H1 (cell line): ENCODE data around the gene ZFP82. TPM values are rescaled to one million over a fixed set of nuclear protein-coding genes. Genes with fewer than 3 reads are reported as not detected.

Experiments
- CTCF ChIA-PET: fragments of 300-600 bp; sonication (Branson Sonifier 250); formaldehyde crosslinking; loops from one replicate; lab custom pipeline; 2021; ENCODE audit not compliant: partially characterized antibody; lab: Charles Lee
- POLR2A ChIA-PET: fragments of 300-600 bp; sonication (Branson Sonifier 250); formaldehyde crosslinking; loops from one replicate; lab custom pipeline; 2021; ENCODE audit warnings: inconsistent platforms; ENCODE audit not compliant: partially characterized antibody; lab: Charles Lee
- DNase-seq, 2 experiments: peaks; one replicate each; pipeline versions ENCODE4 v3.0.0 to v3.0.0-alpha.2; 2010 to 2022; ENCODE audit warnings: low spot score in 2 of 2, low read depth in 1 of 2, mixed read lengths in 1 of 2
- FAIRE-seq: peaks from 2 replicates; lab custom pipeline; 2011; peaks lifted over from hg19 to GRCh38; lab: Jason Lieb, UNC
- H2AFZ ChIP-seq: 2 replicates; pipeline ENCODE4 v1.8.1; 2012; ENCODE audit warnings: low read length, inconsistent platforms
- H2AK5ac ChIP-seq: 2 replicates; pipeline ENCODE4 v1.6.1; 2013; ENCODE audit warnings: low read depth, low read length
- H2BK120ac ChIP-seq: replicated peaks from 2 replicates; pipeline ENCODE3; 2013; ENCODE audit warnings: low read depth, low read length, inconsistent platforms
- H2BK12ac ChIP-seq: 2 replicates; pipeline ENCODE4 v1.6.1; 2013; ENCODE audit warnings: low read depth, low read length
- H2BK15ac ChIP-seq: 2 replicates; pipeline ENCODE4 v1.6.1; 2013; ENCODE audit warnings: low read length
- H2BK20ac ChIP-seq: 2 replicates; pipeline ENCODE4 v1.6.1; 2013; ENCODE audit warnings: low read length
- H2BK5ac ChIP-seq: 2 replicates; pipeline ENCODE4 v1.6.1; 2013; ENCODE audit warnings: low read depth, low read length
- H3K14ac ChIP-seq: 2 replicates; pipeline ENCODE4 v1.6.1; 2013; ENCODE audit warnings: inconsistent platforms; ENCODE audit not compliant: insufficient read length
- H3K18ac ChIP-seq: 2 replicates; pipeline ENCODE4 v1.6.1; 2013; ENCODE audit warnings: low read length; ENCODE audit errors: extremely low read depth
- H3K23ac ChIP-seq: 2 replicates; pipeline ENCODE4 v1.6.1; 2013; ENCODE audit warnings: inconsistent platforms; ENCODE audit not compliant: insufficient read length
- H3K23me2 ChIP-seq: 2 replicates; pipeline ENCODE4 v1.6.1; 2013; ENCODE audit warnings: low read depth, low read length
- H3K27ac ChIP-seq: 2 replicates; pipeline ENCODE4 v1.6.1; 2011; ENCODE audit warnings: low read depth, low read length, inconsistent platforms
- H3K27me3 ChIP-seq, 4 experiments: replicated peaks in 1 of 4; 1 replicate in 1 of 4; 2 replicates in 3 of 4; pipeline versions ENCODE4 v1.6.1 to v1.8.1; 2011 to 2013; ENCODE audit warnings: low read length in 3 of 4, mild to moderate bottlenecking in 3 of 4, inconsistent platforms in 2 of 4, mixed read lengths in 2 of 4, moderate library complexity in 1 of 4; ENCODE audit not compliant: control insufficient read depth in 3 of 4, insufficient read depth in 3 of 4; ENCODE audit errors: extremely low read depth in 1 of 4
- H3K36me3 ChIP-seq, 4 experiments: 2 replicates each; pipeline versions ENCODE4 v1.6.1 to v1.8.1; 2011 to 2013; ENCODE audit warnings: mild to moderate bottlenecking in 4 of 4, low read length in 3 of 4, moderate library complexity in 2 of 4, control low read depth in 1 of 4, inconsistent platforms in 1 of 4; ENCODE audit not compliant: insufficient read depth in 4 of 4, control insufficient read depth in 2 of 4
- H3K4ac ChIP-seq: replicated peaks from 2 replicates; pipeline ENCODE3; 2013; ENCODE audit warnings: low read length, low read depth, mixed read lengths, inconsistent platforms; ENCODE audit not compliant: insufficient read length
- H3K4me1 ChIP-seq, 4 experiments: replicated peaks in 1 of 4; 1 replicate in 1 of 4; 2 replicates in 3 of 4; pipeline versions ENCODE4 v1.6.1 to v1.8.1; 2011 to 2013; ENCODE audit warnings: low read length in 3 of 4, inconsistent platforms in 2 of 4, mixed read lengths in 1 of 4; ENCODE audit not compliant: insufficient read depth in 4 of 4, control insufficient read depth in 3 of 4
- H3K4me2 ChIP-seq, 2 experiments: 2 replicates each; pipeline versions ENCODE4 v1.6.1 to v1.8.1; 2011 to 2013; ENCODE audit warnings: low read depth in 2 of 2, low read length in 2 of 2, control low read depth in 1 of 2, inconsistent platforms in 1 of 2, mild to moderate bottlenecking in 1 of 2; ENCODE audit not compliant: insufficient read depth in 1 of 2
- H3K4me3 ChIP-seq, 4 experiments: fragments of 200-600, 300-600 bp in 1 of 4; sonication (generic), shearing (Covaris generic), sonication (Bioruptor Twin) in 1 of 4; 2 replicates each; pipeline versions ENCODE4 v1.5.1 to v1.8.1; 2011 to 2016; ENCODE audit warnings: low read length in 4 of 4, low read depth in 3 of 4, control low read depth in 2 of 4, inconsistent platforms in 2 of 4, mild to moderate bottlenecking in 2 of 4, mixed read lengths in 1 of 4, moderate library complexity in 1 of 4; ENCODE audit not compliant: insufficient read depth in 2 of 4; ENCODE audit errors: extremely low read depth in 1 of 4
- H3K56ac ChIP-seq: replicated peaks from 2 replicates; pipeline ENCODE3; 2013; ENCODE audit warnings: low read depth, mild to moderate bottlenecking, mixed read lengths, low read length, inconsistent platforms; ENCODE audit not compliant: insufficient read length
- H3K79me1 ChIP-seq: 2 replicates; pipeline ENCODE4 v1.6.1; 2013; ENCODE audit warnings: low read depth, low read length, control low read depth
- H3K79me2 ChIP-seq, 2 experiments: 2 replicates each; pipeline versions ENCODE4 v1.6.1 to v1.8.1; 2012 to 2013; ENCODE audit warnings: low read length in 2 of 2, mild to moderate bottlenecking in 2 of 2, inconsistent platforms in 1 of 2; ENCODE audit not compliant: insufficient read depth in 2 of 2, control insufficient read depth in 1 of 2
- H3K9ac ChIP-seq, 4 experiments: replicated peaks in 1 of 4; 1 replicate in 1 of 4; 2 replicates in 3 of 4; pipeline versions ENCODE4 v1.6.1 to v1.8.1; 2011 to 2013; ENCODE audit warnings: low read depth in 3 of 4, low read length in 3 of 4, control low read depth in 2 of 4, mild to moderate bottlenecking in 2 of 4, moderate library complexity in 2 of 4, inconsistent platforms in 1 of 4; ENCODE audit errors: extremely low read depth in 1 of 4
- H3K9me3 ChIP-seq, 2 experiments: 2 replicates each; pipeline versions ENCODE4 v1.6.1 to v1.8.1; 2012 to 2013; ENCODE audit warnings: mild to moderate bottlenecking in 2 of 2, moderate library complexity in 2 of 2, control low read depth in 1 of 2, inconsistent platforms in 1 of 2, low read depth in 1 of 2, low read length in 1 of 2, mixed read lengths in 1 of 2; ENCODE audit not compliant: insufficient read depth in 2 of 2
- H4K20me1 ChIP-seq, 2 experiments: replicated peaks in 1 of 2; 2 replicates each; pipeline versions ENCODE3 to v1.8.1; 2011 to 2013; ENCODE audit warnings: inconsistent platforms in 2 of 2, low read length in 2 of 2, mild to moderate bottlenecking in 1 of 2; ENCODE audit not compliant: insufficient read depth in 2 of 2, control insufficient read depth in 1 of 2
- H4K5ac ChIP-seq: 2 replicates; pipeline ENCODE4 v1.6.1; 2013; ENCODE audit warnings: low read length, low read depth, mixed read lengths, inconsistent platforms; ENCODE audit not compliant: insufficient read length
- H4K8ac ChIP-seq: 2 replicates; pipeline ENCODE4 v1.8.0; 2013; ENCODE audit warnings: mild to moderate bottlenecking, moderate library complexity, low read length, inconsistent platforms; ENCODE audit not compliant: insufficient read depth; ENCODE audit errors: extremely low read depth
- H4K91ac ChIP-seq: replicated peaks from 2 replicates; pipeline ENCODE3; 2013; ENCODE audit warnings: low read length, mixed read lengths, inconsistent platforms; ENCODE audit not compliant: insufficient read length
- CBX5 ChIP-seq: fragments of 300-800, 300-1000 bp; sonication (generic); IDR thresholded peaks from 2 replicates; pipeline ENCODE4 v1.7.1; 2016; ENCODE audit warnings: antibody characterized with exemption, low read length, low read depth
- CHD1 ChIP-seq: IDR thresholded peaks from 2 replicates; pipeline ENCODE4 v1.6.1; 2012; ENCODE audit warnings: low read depth, low read length, improper control_type of control experiment
- CTBP2 ChIP-seq: IDR thresholded peaks from 2 replicates; pipeline ENCODE4 v1.7.0; 2011; ENCODE audit warnings: borderline replicate concordance, mild to moderate bottlenecking, moderate library complexity, mixed read lengths, low read length; ENCODE audit not compliant: insufficient read depth, insufficient read length
- EGR1 ChIP-seq: IDR thresholded peaks from 2 replicates; pipeline ENCODE4 v1.6.1; 2011; ENCODE audit warnings: low read depth, low read length, borderline replicate concordance
- HDAC6 ChIP-seq: IDR thresholded peaks from one replicate; pipeline ENCODE4 v1.7.1; 2012; ENCODE audit warnings: low read depth, mild to moderate bottlenecking, inconsistent platforms, low read length, moderate library complexity
- KDM4A ChIP-seq: IDR thresholded peaks from one replicate; pipeline ENCODE4 v1.7.1; 2012; ENCODE audit warnings: low read depth, mild to moderate bottlenecking, moderate library complexity, low read length, inconsistent platforms; ENCODE audit not compliant: severe bottlenecking
- RBBP5 ChIP-seq: IDR thresholded peaks from 2 replicates; pipeline ENCODE4 v1.7.1; 2012; ENCODE audit warnings: low read depth, mild to moderate bottlenecking, inconsistent platforms, low read length, moderate library complexity, borderline replicate concordance
- RNF2 ChIP-seq: fragments of 200-900, 300-1000 bp; sonication (generic); IDR thresholded peaks from 2 replicates; pipeline ENCODE4 v1.7.1; 2016; ENCODE audit warnings: borderline replicate concordance, low read depth, mild to moderate bottlenecking, antibody characterized with exemption, low read length; ENCODE audit not compliant: poor library complexity, severe bottlenecking; ENCODE audit errors: missing control alignments
- RXRA ChIP-seq: IDR thresholded peaks from 2 replicates; pipeline ENCODE4 v1.6.1; 2011; ENCODE audit warnings: low read depth, mild to moderate bottlenecking, low read length, moderate library complexity; ENCODE audit not compliant: insufficient read depth
- SIX5 ChIP-seq: IDR thresholded peaks from 2 replicates; pipeline ENCODE4 v1.6.1; 2011; ENCODE audit warnings: mild to moderate bottlenecking, low read depth, low read length
- SP2 ChIP-seq: IDR thresholded peaks from 2 replicates; pipeline ENCODE4 v1.6.1; 2012; ENCODE audit warnings: mild to moderate bottlenecking, low read length, inconsistent platforms
- SP4 ChIP-seq: IDR thresholded peaks from 2 replicates; pipeline ENCODE4 v1.6.1; 2012; ENCODE audit warnings: low read length, inconsistent platforms
- TAF7 ChIP-seq: optimal IDR thresholded peaks from 2 replicates; pipeline ENCODE3; 2011; ENCODE audit warnings: low read depth, mild to moderate bottlenecking, inconsistent platforms, low read length, moderate library complexity, borderline replicate concordance
- WGBS, 2 experiments: shearing (Covaris generic) in 1 of 2; methylation state at CpG; one replicate each; pipeline versions ENCODE4 v1.1.6 to v1.1.7; 2013 to 2015; ENCODE audit warnings: low lambda C conversion rate in 2 of 2, mixed read lengths in 2 of 2, inconsistent platforms in 1 of 2, low coverage in 1 of 2, missing lambda C conversion rate in 1 of 2; ENCODE audit not compliant: insufficient replicate concordance in 2 of 2, insufficient coverage in 1 of 2, insufficient read length in 1 of 2; ENCODE audit errors: extremely low coverage in 1 of 2, missing lambda C conversion rate in 1 of 2; 5-methylcytosine and 5-hydroxymethylcytosine counted together
- polyA plus RNA-seq, 7 experiments: library from polyadenylated mRNA; depleted of rRNA in 3 of 7; stranded (reverse) in 5 of 7; unstranded in 2 of 7; fragments of >200 nt in 5 of 7; fragments of 200-250 nt in 2 of 7; gene quantifications; 1 replicate in 5 of 7; 2 replicates in 1 of 7; 4 replicates in 1 of 7; pipeline versions ENCODE4 v1.2.1 to v1.2.3, GENCODE V29; 2011 to 2013; ENCODE audit warnings: missing spikeins in 2 of 7, mixed read lengths in 2 of 7
- total RNA-seq: library from RNA; stranded (reverse); fragmentation: NEBNext Ultra II Directional; extraction: Animal tissue kit (Norgen Biotek cat#: 25700); gene quantifications from 2 replicates; pipeline ENCODE4 v1.2.1, GENCODE V29; 2021

ZFP82 gene
- total and polyA plus RNA-seq, 2 of the 8 experiments (the other 6 are each of a cell fraction or from before 2014, with no cell fraction given) = 4.8 to 16.5 TPM

DNA sequence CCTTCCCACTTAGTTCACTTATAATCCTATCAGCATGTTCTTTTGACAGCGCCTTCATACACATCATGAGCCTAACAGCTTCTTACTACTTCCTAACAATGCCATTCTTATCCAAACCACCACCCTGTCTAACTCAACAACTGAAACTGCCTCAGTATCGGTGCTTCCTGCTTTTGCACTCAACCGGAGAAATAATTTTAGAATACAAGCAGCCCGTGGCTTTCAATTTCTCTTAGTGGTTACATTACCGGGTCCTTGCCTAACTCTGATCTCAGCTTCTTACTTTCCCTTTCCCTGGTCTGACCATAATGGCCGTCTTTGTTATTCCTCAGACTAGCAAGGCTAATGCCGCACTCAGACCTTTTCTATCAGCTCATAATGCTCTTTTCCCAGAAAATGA, 17.0 kb downstream of the ZFP82 start:
- Histone ChIP-seq H2BK15ac (no peak overlapping the region), H2BK5ac (no peak overlapping the region), H3K56ac (no peak overlapping the region), H3K4me2 (no peak overlapping the region), H2BK120ac (no peak overlapping the region), H4K8ac (no peak overlapping the region), H2AK5ac (no peak overlapping the region), H3K23me2 (no peaks in the 10 kb centered on the region), H2BK20ac (no peak overlapping the region), H2AFZ (no peak overlapping the region), H4K20me1 (no peaks in the 10 kb centered on the region), H3K9me3 (peaks cover 4 to 9% of the 10 kb centered on the region in 2 experiments; a peak in 1 of 4 replicates), H3K36me3 (peaks cover 7 to 67% (median 45%) of the 10 kb centered on the region in 4 experiments; a peak in 6 of 8 replicates), H3K18ac (no peak overlapping the region), H2BK12ac (no peak overlapping the region), H3K4me1 (no peaks in the 10 kb centered on the region), H3K27ac (no peak overlapping the region), H3K4me3 (no peak overlapping the region), H4K5ac (no peak overlapping the region), H3K79me2 (no peaks in the 10 kb centered on the region), H3K4ac (no peak overlapping the region), H3K27me3 (no peaks in the 10 kb centered on the region)
- CTCF ChIA-PET = no interaction called here
- DNase-seq = no peak
- WGBS, 2 experiments = 94% methylated on average over 7 of the region's 7 CpGs; no CpG with 5 or more reads in 1 of the 2 experiments
- POLR2A ChIA-PET = no interaction called here
- no peak for FAIRE-seq
- TF ChIP-seq EGR1 (no peak), CTBP2 (no peak), RXRA (no peak), RBBP5 (no peak), KDM4A (no peak), SP4 (no peak), RNF2 (no peak), HDAC6 (no peak), CBX5 (no peak), TAF7 (no peak), SP2 (no peak), SIX5 (no peak), CHD1 (no peak)
- TF ChIP-seq, all 59 proteins: peak for 0
- no peak overlapping the region for H3K9ac ChIP-seq
- H3K14ac ChIP-seq = no peak overlapping the region
- no peaks in the 10 kb centered on the region for H3K79me1 ChIP-seq
- H3K23ac ChIP-seq = no peak overlapping the region
- H4K91ac ChIP-seq = no peak overlapping the region
